Inflammatory macrophage treated with lipopolysaccharide for 1 hour (primary cell): ENCODE data around the gene WDR47.
A peak's percentile ranks its signal among the peaks of the same experiment; 100 is the strongest.
"Not testable (repeated sequence)": the region's sequence is repeated elsewhere in the genome, so short reads cannot be mapped to it uniquely, and the experiment has no call there.

Experiments used
- DNase-seq, 2 donors: peaks; one replicate each; pipeline ENCODE4 v3.0.0-alpha.2; 2020 to 2022

WDR47 gene

GRCh38 chr1:109041621-109042468 lies at the start of gene WDR47:
TSS of gene WDR47 (minus strand) at chr1:109042102. CDS start at chr1:109023512, 18,590 bp downstream.
- peak; percentile 97 for DNase-seq

- peak in 1 of 2 donors; percentile 36 for DNase-seq
These were observed 49.4 kb upstream of the WDR47 start for GRCh38 chr1:109091078-109091838.

GRCh38 chr1:109090196-109091077 lies 48.5 kb upstream of the WDR47 start, which contains the start of gene TMEM167B:
TSS of gene TMEM167B (plus strand) at chr1:109090764. CDS start at chr1:109090873, 109 bp downstream.
- peak; percentile 91 to 93 for DNase-seq

GRCh38 chr1:109089242-109090015 lies 47.5 kb upstream of the WDR47 start:
- peak in 1 of 2 donors; percentile 16 for DNase-seq

GRCh38 chr1:109084563-109085517 lies 42.9 kb upstream of the WDR47 start:
- DNase-seq = no peak

GRCh38 chr1:109083923-109084322 lies 42.0 kb upstream of the WDR47 start:
- no peak for DNase-seq

GRCh38 chr1:109083501-109083900 lies 41.6 kb upstream of the WDR47 start:
- no peak for DNase-seq

GRCh38 chr1:109080441-109081082 lies 38.7 kb upstream of the WDR47 start:
- DNase-seq = no peak

GRCh38 chr1:109079240-109079622 lies 37.3 kb upstream of the WDR47 start:
- no peak for DNase-seq

- no peak for DNase-seq
These were observed 36.4 kb upstream of the WDR47 start for GRCh38 chr1:109078317-109078716.

- DNase-seq = peak; percentile 93 to 95
These were observed 33.9 kb upstream of the WDR47 start, which contains the start of gene TAF13 for GRCh38 chr1:109075531-109076490. TSS of gene TAF13 (minus strand) at chr1:109076003. CDS start at chr1:109075947, 56 bp downstream.

- DNase-seq = no peak
These were observed 27.4 kb upstream of the WDR47 start for GRCh38 chr1:109069294-109069693.

GRCh38 chr1:109067883-109068282 lies 26.0 kb upstream of the WDR47 start:
- no peak for DNase-seq

- no peak for DNase-seq
These were observed 23.2 kb upstream of the WDR47 start for GRCh38 chr1:109065137-109065536.

- DNase-seq = no peak
These were observed 19.3 kb upstream of the WDR47 start for GRCh38 chr1:109061183-109061582.

GRCh38 chr1:109060707-109061106 lies 18.8 kb upstream of the WDR47 start:
- DNase-seq = no peak

- DNase-seq = no peak
These were observed 17.1 kb upstream of the WDR47 start for GRCh38 chr1:109059026-109059425.

- DNase-seq = no peak
These were observed 14.2 kb upstream of the WDR47 start for GRCh38 chr1:109056064-109056463.

GRCh38 chr1:109052145-109052544 lies 10.2 kb upstream of the WDR47 start:
- DNase-seq = not testable (repeated sequence)
